Gastroesophageal sphincter (tissue), 4 donors: ENCODE data around the gene DDIT4. TPM values are rescaled to one million over a fixed set of nuclear protein-coding genes. Genes with fewer than 3 reads are reported as not detected.
"Not testable (repeated sequence)": the region's sequence is repeated elsewhere in the genome, so short reads cannot be mapped to it uniquely, and the experiment has no call there.

Experiments used
- ATAC-seq: fragments of 150-250 bp; one replicate; pipeline ENCODE4 v1.9.1; 2016; ENCODE audit warnings: mild to moderate bottlenecking, moderate library complexity
- H3K27ac ChIP-seq, 4 donors: fragments of 200-600 bp; sonication (generic) in 3 of 4; 1 replicate in 3 of 4; 2 replicates in 1 of 4; pipeline ENCODE4 v1.5.1; 2016 to 2019
- H3K27me3 ChIP-seq: fragments of 200-600 bp; sonication (generic); one replicate; pipeline ENCODE4 v1.5.1; 2019
- H3K36me3 ChIP-seq, 2 donors: fragments of 200-600 bp; sonication (generic); one replicate each; pipeline ENCODE4 v1.5.1; 2019; ENCODE audit warnings: control low read depth in 1 of 2
- H3K4me1 ChIP-seq, 3 donors: fragments of 200-600 bp; sonication (generic); 1 replicate in 2 of 3; 2 replicates in 1 of 3; pipeline ENCODE4 v1.5.1; 2016 to 2019; ENCODE audit warnings: control low read depth in 2 of 3
- H3K4me3 ChIP-seq, 2 donors: fragments of 200-600 bp; sonication (generic); one replicate each; pipeline ENCODE4 v1.5.1; 2019; ENCODE audit warnings: mild to moderate bottlenecking in 1 of 2, moderate library complexity in 1 of 2
- H3K9me3 ChIP-seq, 3 donors: fragments of 200-600 bp; sonication (generic); one replicate each; pipeline ENCODE4 v1.5.1; 2017 to 2019; ENCODE audit warnings: control low read depth in 2 of 3
- EP300 ChIP-seq: sonication (generic); formaldehyde crosslinking; IDR thresholded peaks from one replicate; pipeline ENCODE4 v1.6.1; 2017; ENCODE audit warnings: antibody characterized with exemption, mild to moderate bottlenecking
- POLR2A ChIP-seq, 2 donors: fragments of 450-650 bp; IDR thresholded peaks; one replicate each; pipeline ENCODE4 v1.6.1; 2017; ENCODE audit warnings: antibody characterized with exemption in 2 of 2, mild to moderate bottlenecking in 2 of 2, moderate library complexity in 1 of 2
- POLR2AphosphoS5 ChIP-seq: sonication (generic); formaldehyde crosslinking; IDR thresholded peaks from one replicate; pipeline ENCODE4 v1.6.1; 2017; ENCODE audit warnings: antibody characterized with exemption
- WGBS, 2 donors: methylation state at CpG; one replicate each; pipeline ENCODE4 v1.1.5; 2018; ENCODE audit warnings: low coverage in 1 of 2; 5-methylcytosine and 5-hydroxymethylcytosine counted together
- total RNA-seq, 4 donors: library from RNA; depleted of rRNA; stranded (reverse); fragments of >200 nt; gene quantifications; one replicate each; pipeline ENCODE4 v1.1.0, GENCODE V29; 2016
- TF ChIP-seq, protein P1 (sequence below), 4 experiments: fragments of 200-600 bp in 2 of 4; fragments of 450-650 bp in 2 of 4; sonication (generic) in 1 of 4; IDR thresholded peaks; one replicate each; pipeline ENCODE4 v1.5.1; 2017 to 2019; ENCODE audit warnings: antibody characterized with exemption in 4 of 4, mild to moderate bottlenecking in 2 of 4, moderate library complexity in 2 of 4

DDIT4 gene
- total RNA-seq, 4 donors from 2014 or later: 129 to 189 (median 133) TPM

DNA sequence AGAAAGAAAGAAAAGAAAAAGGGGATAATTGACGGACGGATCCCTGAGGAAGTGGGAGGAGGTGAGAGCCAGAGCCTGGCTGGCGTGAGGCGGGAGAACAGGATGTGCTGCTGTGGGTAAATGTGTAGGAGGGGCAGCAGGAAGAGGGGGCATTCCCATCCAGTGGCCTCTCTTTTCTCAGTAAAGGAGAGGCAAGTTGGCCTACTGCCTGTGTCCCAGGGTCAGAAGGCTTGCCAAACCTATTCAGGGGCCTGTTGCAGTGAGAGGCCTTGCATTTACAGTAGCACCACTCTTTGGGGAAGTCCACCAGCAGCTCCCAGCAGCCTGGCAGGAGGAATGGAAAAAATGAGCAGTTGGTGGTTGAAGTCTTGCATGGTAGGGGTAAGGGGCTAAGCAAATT is 31.0 kb upstream of the DDIT4 start:
- Histone ChIP-seq H3K4me3 (no peak overlapping the region), H3K27ac (peak overlapping the region; percentile 69 to 94 (median 92)), H3K9me3 (no peaks in the 10 kb centered on the region), H3K27me3 (no peaks in the 10 kb centered on the region), H3K4me1 (peaks cover 34 to 64% (median 56%) of the 10 kb centered on the region in 3 donors), H3K36me3 (peaks cover 0 to 10% of the 10 kb centered on the region in 2 donors)
- TF ChIP-seq POLR2A (IDR thresholded peaks at IDR 0.05) (no peak), EP300 (no peak), POLR2AphosphoS5 (peak; percentile 83)
- TF ChIP-seq, protein P1, sequence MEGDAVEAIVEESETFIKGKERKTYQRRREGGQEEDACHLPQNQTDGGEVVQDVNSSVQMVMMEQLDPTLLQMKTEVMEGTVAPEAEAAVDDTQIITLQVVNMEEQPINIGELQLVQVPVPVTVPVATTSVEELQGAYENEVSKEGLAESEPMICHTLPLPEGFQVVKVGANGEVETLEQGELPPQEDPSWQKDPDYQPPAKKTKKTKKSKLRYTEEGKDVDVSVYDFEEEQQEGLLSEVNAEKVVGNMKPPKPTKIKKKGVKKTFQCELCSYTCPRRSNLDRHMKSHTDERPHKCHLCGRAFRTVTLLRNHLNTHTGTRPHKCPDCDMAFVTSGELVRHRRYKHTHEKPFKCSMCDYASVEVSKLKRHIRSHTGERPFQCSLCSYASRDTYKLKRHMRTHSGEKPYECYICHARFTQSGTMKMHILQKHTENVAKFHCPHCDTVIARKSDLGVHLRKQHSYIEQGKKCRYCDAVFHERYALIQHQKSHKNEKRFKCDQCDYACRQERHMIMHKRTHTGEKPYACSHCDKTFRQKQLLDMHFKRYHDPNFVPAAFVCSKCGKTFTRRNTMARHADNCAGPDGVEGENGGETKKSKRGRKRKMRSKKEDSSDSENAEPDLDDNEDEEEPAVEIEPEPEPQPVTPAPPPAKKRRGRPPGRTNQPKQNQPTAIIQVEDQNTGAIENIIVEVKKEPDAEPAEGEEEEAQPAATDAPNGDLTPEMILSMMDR (IDR thresholded peaks at IDR 0.05): no peak
- WGBS, 2 donors: 32 to 35% methylated on average over 4 of the region's 4 CpGs
- ATAC-seq: peak; percentile 54

DNA sequence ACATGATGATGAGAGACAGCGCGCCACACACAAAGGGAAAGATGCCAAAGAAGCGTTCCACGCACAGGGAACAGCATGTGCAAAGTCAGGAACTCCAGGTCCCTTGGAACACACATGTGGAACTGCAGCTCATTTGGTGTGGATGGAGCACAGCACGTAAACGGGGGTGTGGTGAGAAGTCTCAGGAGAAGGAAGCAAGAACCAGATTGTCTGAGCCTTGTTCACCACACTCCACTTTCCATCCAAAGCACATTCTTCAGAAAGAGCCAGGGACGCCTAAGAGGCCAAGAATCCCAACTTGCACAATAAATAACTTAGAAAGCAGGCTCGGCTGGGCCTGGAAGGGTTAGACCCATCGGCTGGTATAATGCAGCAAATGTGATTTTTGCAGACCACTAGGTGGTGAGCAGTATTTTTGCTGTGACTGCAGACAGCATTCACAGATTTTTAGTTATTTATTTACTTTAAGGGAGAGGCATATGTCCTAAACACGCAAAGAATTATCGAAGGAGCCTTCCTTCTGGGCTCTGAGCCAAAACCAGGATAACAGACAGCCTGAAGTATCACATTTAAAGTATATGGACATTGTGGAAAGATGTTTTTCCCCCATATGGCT is 29.8 kb upstream of the DDIT4 start:
- Histone ChIP-seq H3K27me3 (no peaks in the 10 kb centered on the region), H3K36me3 (no peaks in the 10 kb centered on the region), H3K4me3 (no peak overlapping the region), H3K27ac (peak overlapping the region; percentile 69 to 94 (median 92)), H3K4me1 (peaks cover 38 to 77% (median 66%) of the 10 kb centered on the region in 3 donors), H3K9me3 (no peaks in the 10 kb centered on the region)
- WGBS, 2 donors: 19 to 30% methylated on average over 6 of the region's 11 CpGs
- ATAC-seq: peak; percentile 73
- TF ChIP-seq EP300 (peak; percentile 21), POLR2AphosphoS5 (peak; percentile 92), POLR2A (IDR thresholded peaks at IDR 0.05) (no peak)
- TF ChIP-seq, protein P1 (IDR thresholded peaks at IDR 0.05): peak in 3 of 4 experiments; percentile 57 to 69 (median 61)

DNA sequence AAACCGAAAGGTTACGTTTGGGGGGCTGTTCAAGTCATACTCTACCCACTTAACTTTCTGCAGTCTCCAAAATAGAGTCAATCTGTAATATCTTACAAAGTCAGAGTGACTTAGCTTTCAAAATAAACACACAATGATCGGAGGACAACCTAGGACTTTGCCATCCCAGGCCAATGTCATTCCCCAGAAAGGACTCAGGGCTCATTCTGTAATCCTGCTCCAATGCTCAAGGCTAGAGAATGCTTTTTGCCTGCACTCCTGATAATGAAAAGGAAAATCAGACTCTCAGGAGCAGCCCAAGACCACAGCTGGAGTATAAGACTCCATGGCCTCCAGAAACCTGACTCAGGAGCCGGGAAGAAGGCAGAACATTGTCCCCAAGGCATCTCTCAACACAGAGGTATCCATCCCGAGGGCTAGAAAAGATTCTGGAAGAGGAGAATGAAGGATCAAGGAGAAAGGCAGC is 29.1 kb upstream of the DDIT4 start:
- H3K4me1 ChIP-seq: peaks cover 44 to 84% (median 73%) of the 10 kb centered on the region in 3 donors
- no peak for ATAC-seq
- H3K4me3 ChIP-seq: no peak overlapping the region
- WGBS, 2 donors: 40 to 50% methylated on average over 3 to 5 of the region's 5 CpGs
- no peaks in the 10 kb centered on the region for H3K27me3 ChIP-seq
- no peak for TF ChIP-seq EP300
- TF ChIP-seq POLR2AphosphoS5: no peak
- H3K36me3 ChIP-seq: no peaks in the 10 kb centered on the region
- no peaks in the 10 kb centered on the region for H3K9me3 ChIP-seq
- H3K27ac ChIP-seq: peak overlapping the region; percentile 69 to 94 (median 92)

DNA sequence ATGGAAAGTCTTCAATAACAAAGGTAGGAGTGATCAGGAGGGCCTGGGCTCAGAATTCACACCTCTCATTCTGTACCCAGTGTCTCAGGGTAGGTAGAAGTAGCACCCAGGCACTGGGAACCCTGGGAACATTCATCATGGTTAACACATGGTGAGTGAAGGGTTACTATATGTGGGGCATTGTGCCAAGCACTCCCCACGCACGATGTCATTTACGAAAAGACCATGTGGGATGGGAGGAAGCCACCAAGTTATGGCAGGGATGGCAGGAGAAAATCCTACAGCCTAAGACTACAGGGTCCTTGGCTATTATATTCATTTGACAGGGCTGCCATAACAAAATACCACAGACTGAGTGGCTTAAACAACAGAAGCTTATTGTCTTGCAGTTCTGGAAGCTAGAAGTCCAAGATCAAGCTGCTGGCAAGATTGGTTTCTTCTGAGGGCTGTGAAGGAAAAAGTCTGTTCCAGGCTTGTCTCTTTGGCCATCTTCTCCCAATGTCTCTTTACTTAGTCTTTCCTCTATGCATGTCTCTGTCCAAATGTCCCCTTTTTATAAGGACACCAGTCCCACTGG is 27.7 kb upstream of the DDIT4 start:
- no peak overlapping the region for H3K4me3 ChIP-seq
- peak overlapping the region; percentile 43 to 96 (median 93) for H3K27ac ChIP-seq
- TF ChIP-seq, protein P1 (IDR thresholded peaks at IDR 0.05): no peak
- TF ChIP-seq EP300 (no peak), POLR2AphosphoS5 (peak; percentile 17), POLR2A (IDR thresholded peaks at IDR 0.05) (no peak)
- peaks cover 51 to 98% (median 87%) of the 10 kb centered on the region in 3 donors for H3K4me1 ChIP-seq
- no peaks in the 10 kb centered on the region for H3K36me3 ChIP-seq
- WGBS, 2 donors: 6% methylated on average over 3 of the region's 3 CpGs; no CpG with 5 or more reads in 1 of the 2 donors
- H3K9me3 ChIP-seq: no peaks in the 10 kb centered on the region
- ATAC-seq: no peak
- no peaks in the 10 kb centered on the region for H3K27me3 ChIP-seq

DNA sequence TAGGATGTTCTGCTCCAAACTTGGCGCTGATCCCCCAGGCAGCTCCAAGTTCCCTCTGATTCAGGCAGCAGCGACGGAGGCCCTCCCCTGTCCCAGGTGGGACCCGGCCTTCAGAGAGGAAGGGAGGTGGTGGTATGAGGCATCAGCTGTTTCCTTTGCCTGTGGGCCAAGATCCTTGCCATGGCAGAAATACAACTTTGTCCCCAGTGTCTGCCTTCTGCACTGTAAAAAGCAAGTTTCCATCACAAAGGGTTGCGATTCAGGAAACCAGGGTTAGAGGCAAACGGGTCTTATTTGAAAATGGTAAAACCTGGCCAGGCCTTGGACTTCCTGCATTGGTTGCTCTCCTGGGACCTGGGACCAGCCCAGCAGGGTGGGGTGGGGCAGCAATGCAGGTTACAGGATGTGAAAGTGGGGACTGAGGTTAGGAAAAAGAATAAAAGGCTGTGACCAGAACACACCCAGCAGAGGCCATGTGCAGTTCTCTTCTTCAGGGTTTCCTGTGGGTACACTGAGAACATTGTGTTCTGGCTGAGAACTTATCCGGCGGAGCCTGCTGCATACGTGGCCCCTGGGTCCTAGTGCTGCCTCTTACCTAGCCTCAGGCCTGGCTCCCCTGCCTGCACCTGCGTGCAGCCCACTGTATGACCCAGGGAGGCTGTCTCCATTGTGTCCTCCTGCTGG is 25.1 kb upstream of the DDIT4 start:
- peak; percentile 81 for ATAC-seq
- Histone ChIP-seq H3K36me3 (no peaks in the 10 kb centered on the region), H3K4me3 (peak overlapping the region; percentile 10 to 33), H3K9me3 (no peaks in the 10 kb centered on the region), H3K4me1 (peaks cover 51 to 100% (median 90%) of the 10 kb centered on the region in 3 donors), H3K27ac (peak overlapping the region; percentile 92 to 96 (median 95)), H3K27me3 (no peaks in the 10 kb centered on the region)
- 0 to 13% methylated on average over 3 of the region's 10 CpGs for WGBS, 2 donors
- TF ChIP-seq POLR2A (IDR thresholded peaks at IDR 0.05) (peak; percentile 49 to 52), EP300 (peak; percentile 79), POLR2AphosphoS5 (peak; percentile 97)
- TF ChIP-seq, protein P1 (IDR thresholded peaks at IDR 0.05): peak in 1 of 4 experiments; percentile 21

DNA sequence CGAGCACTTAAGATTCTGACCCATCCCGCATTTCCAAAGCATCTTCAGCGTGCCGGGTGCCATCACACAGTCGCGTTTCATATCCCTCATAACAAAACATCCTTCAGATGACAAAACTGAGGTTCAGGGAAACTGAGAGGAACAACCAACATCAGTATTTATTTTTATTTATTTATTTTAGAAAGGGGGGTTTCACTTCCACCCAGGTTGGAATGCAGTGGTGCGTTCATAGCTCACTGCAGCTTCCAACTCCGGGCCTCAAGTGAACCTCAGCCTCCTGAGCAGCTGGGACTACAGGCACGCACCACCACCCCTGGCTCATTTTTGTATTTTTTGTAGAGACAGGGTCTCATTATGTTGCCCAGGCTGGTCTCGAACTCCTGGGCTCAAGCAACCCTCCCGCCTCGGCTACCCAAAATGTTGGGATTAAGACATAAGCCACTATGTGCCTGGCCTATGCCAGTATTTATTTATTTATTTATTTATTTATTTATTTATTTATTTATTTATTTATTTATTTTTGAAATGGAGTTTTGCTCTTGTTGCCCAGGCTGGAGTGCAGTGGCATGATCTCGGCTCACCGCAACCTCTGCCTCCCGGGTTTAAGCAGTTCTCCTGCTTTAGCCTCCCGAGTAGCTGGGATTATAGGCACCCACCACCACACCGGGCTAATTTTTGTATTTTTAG is 24.4 kb upstream of the DDIT4 start:
- H3K36me3 ChIP-seq, H3K27me3 ChIP-seq, H3K9me3 ChIP-seq, ATAC-seq: not testable (repeated sequence)
- H3K4me1 ChIP-seq: peaks cover 52 to 100% (median 90%) of the 10 kb centered on the region in 3 donors
- H3K4me3 ChIP-seq: peak overlapping the region in 1 of 2 donors; percentile 33
- H3K27ac ChIP-seq: peak overlapping the region; percentile 92 to 96 (median 95)
- 89 to 92% methylated on average over 13 to 16 of the region's 17 CpGs for WGBS, 2 donors
